ENCODE results near the gene SNX14. TPM values are rescaled to one million over a fixed set of nuclear protein-coding genes. Genes with fewer than 3 reads are reported as not detected.

Gene SNX14
- total RNA-seq, 1 donor from 2014 or later, result 89.5 TPM

GRCh38 chr6:85551264-85551663 is 42.4 kb downstream of the SNX14 start:
- peaks cover 10% of the 10 kb centered on the region for H3K4me1 Mint-ChIP-seq (ENCODE audit: low read depth, unreplicated experiment)
- Histone ChIP-seq H3K79me2 (ENCODE audit: insufficient read depth, low read length) (no peaks in the 10 kb centered on the region), H3K27me3 (ENCODE audit: insufficient read depth, low read length) (no peaks in the 10 kb centered on the region), H3K9ac (ENCODE audit: low read length) (no peak overlapping the region), H3K4me2 (ENCODE audit: low read length) (no peak overlapping the region), H4K20me1 (ENCODE audit: insufficient read depth, low read length) (no peaks in the 10 kb centered on the region), H3K4me3 (ENCODE audit: insufficient read depth, low read depth, low read length) (no peak overlapping the region), H3K9me3 (ENCODE audit: insufficient read depth, low read depth, low read length) (no peaks in the 10 kb centered on the region), H3K36me3 (ENCODE audit: insufficient read depth, low read length) (peaks cover 8% of the 10 kb centered on the region), H3K4me1 (ENCODE audit: insufficient read depth, low read length) (no peaks in the 10 kb centered on the region), H2AFZ (ENCODE audit: low read depth, low read length) (no peak overlapping the region), H3K27ac (ENCODE audit: low read depth, low read length) (no peak overlapping the region)
- no peaks in the 10 kb centered on the region for H3K9me3 Mint-ChIP-seq (ENCODE audit: unreplicated experiment)
- H3K27me3 Mint-ChIP-seq (ENCODE audit: low read depth, unreplicated experiment), result no peaks in the 10 kb centered on the region
- peaks cover 16% of the 10 kb centered on the region for H3K36me3 Mint-ChIP-seq (ENCODE audit: low read depth, unreplicated experiment)
- TF ChIP-seq EZH2 (IDR thresholded peaks at IDR 0.05; ENCODE audit: insufficient read depth, low read length) (no peak), CTCF (IDR thresholded peaks at IDR 0.05; ENCODE audit: insufficient read depth, low read depth, low read length) (no peak)
- FAIRE-seq, result no peak
- no peak overlapping the region for H3K4me3 Mint-ChIP-seq (ENCODE audit: unreplicated experiment)
- H3K27ac Mint-ChIP-seq (ENCODE audit: unreplicated experiment), result no peak overlapping the region
- no peak for DNase-seq (ENCODE audit: low read depth)

DNA sequence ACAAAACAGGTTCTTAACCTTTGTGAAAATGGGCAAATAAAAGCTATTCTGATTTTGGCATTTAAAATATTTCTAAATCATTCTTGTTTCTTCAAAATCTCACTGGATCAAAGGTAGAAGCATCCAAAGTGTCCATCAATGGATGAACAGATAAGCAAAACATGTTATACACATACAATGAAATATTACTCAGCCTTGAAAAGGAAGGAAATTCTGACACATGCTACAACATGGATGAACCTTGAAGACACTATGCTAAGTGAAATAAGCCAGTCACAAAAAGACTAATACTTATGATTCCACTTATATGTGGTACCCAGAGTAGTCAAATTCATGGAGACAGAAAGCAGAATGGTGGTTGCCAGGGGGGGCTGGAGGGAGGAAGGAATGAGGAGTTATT is 45.9 kb downstream of the SNX14 start:
- Histone ChIP-seq H3K27me3 (ENCODE audit: insufficient read depth, low read length) (no peaks in the 10 kb centered on the region), H3K9ac (ENCODE audit: low read length) (no peak overlapping the region), H3K79me2 (ENCODE audit: insufficient read depth, low read length) (no peaks in the 10 kb centered on the region), H3K4me1 (ENCODE audit: insufficient read depth, low read length) (no peaks in the 10 kb centered on the region), H3K4me2 (ENCODE audit: low read length) (no peak overlapping the region), H3K36me3 (ENCODE audit: insufficient read depth, low read length) (peaks cover 7% of the 10 kb centered on the region), H2AFZ (ENCODE audit: low read depth, low read length) (no peak overlapping the region), H3K9me3 (ENCODE audit: insufficient read depth, low read depth, low read length) (no peaks in the 10 kb centered on the region), H3K4me3 (ENCODE audit: insufficient read depth, low read depth, low read length) (no peak overlapping the region), H3K27ac (ENCODE audit: low read depth, low read length) (no peak overlapping the region), H4K20me1 (ENCODE audit: insufficient read depth, low read length) (no peaks in the 10 kb centered on the region)
- Mint-ChIP-seq H3K27me3 (ENCODE audit: low read depth, unreplicated experiment) (no peaks in the 10 kb centered on the region), H3K36me3 (ENCODE audit: low read depth, unreplicated experiment) (peaks cover 12% of the 10 kb centered on the region), H3K4me3 (ENCODE audit: unreplicated experiment) (no peak overlapping the region), H3K9me3 (ENCODE audit: unreplicated experiment) (no peaks in the 10 kb centered on the region), H3K27ac (ENCODE audit: unreplicated experiment) (no peak overlapping the region), H3K4me1 (ENCODE audit: low read depth, unreplicated experiment) (peaks cover 10% of the 10 kb centered on the region)
- FAIRE-seq (no peak), DNase-seq (ENCODE audit: low read depth) (no peak)
- TF ChIP-seq CTCF (IDR thresholded peaks at IDR 0.05; ENCODE audit: insufficient read depth, low read depth, low read length), result no peak
- TF ChIP-seq EZH2 (IDR thresholded peaks at IDR 0.05; ENCODE audit: insufficient read depth, low read length), result no peak

GRCh38 chr6:85544776-85545175 is 48.9 kb downstream of the SNX14 start:
- Histone ChIP-seq H3K9ac (ENCODE audit: low read length) (no peak overlapping the region), H3K79me2 (ENCODE audit: insufficient read depth, low read length) (no peaks in the 10 kb centered on the region), H3K27me3 (ENCODE audit: insufficient read depth, low read length) (no peaks in the 10 kb centered on the region), H3K36me3 (ENCODE audit: insufficient read depth, low read length) (peaks cover 11% of the 10 kb centered on the region), H3K4me2 (ENCODE audit: low read length) (no peak overlapping the region), H2AFZ (ENCODE audit: low read depth, low read length) (no peak overlapping the region), H3K4me1 (ENCODE audit: insufficient read depth, low read length) (no peaks in the 10 kb centered on the region), H3K27ac (ENCODE audit: low read depth, low read length) (no peak overlapping the region), H4K20me1 (ENCODE audit: insufficient read depth, low read length) (no peaks in the 10 kb centered on the region), H3K4me3 (ENCODE audit: insufficient read depth, low read depth, low read length) (no peak overlapping the region), H3K9me3 (ENCODE audit: insufficient read depth, low read depth, low read length) (no peaks in the 10 kb centered on the region)
- Mint-ChIP-seq H3K27me3 (ENCODE audit: low read depth, unreplicated experiment) (no peaks in the 10 kb centered on the region), H3K4me3 (ENCODE audit: unreplicated experiment) (no peak overlapping the region), H3K36me3 (ENCODE audit: low read depth, unreplicated experiment) (peaks cover 5% of the 10 kb centered on the region), H3K9me3 (ENCODE audit: unreplicated experiment) (no peaks in the 10 kb centered on the region), H3K4me1 (ENCODE audit: low read depth, unreplicated experiment) (peaks cover 4% of the 10 kb centered on the region), H3K27ac (ENCODE audit: unreplicated experiment) (no peak overlapping the region)
- DNase-seq (ENCODE audit: low read depth) (peak; percentile 34), FAIRE-seq (no peak)
- TF ChIP-seq CTCF (IDR thresholded peaks at IDR 0.05; ENCODE audit: insufficient read depth, low read depth, low read length), result no peak
- no peak for TF ChIP-seq EZH2 (IDR thresholded peaks at IDR 0.05; ENCODE audit: insufficient read depth, low read length)

Data from astrocyte (in vitro differentiated cells and primary cell).